ENCODE results near the gene LIG3. TPM values are rescaled to one million over a fixed set of nuclear protein-coding genes. Genes with fewer than 3 reads are reported as not detected.

The LIG3 gene
- total and polyA plus RNA-seq, 2 of the 13 experiments (the other 11 are each of a cell fraction or from before 2014, with no cell fraction given), result 34.4 to 36.2 TPM

- TF ChIP-seq ASH2L (IDR thresholded peaks at IDR 0.05; ENCODE audit: insufficient read length, low read depth, low read length), result peak; percentile 5
- no peak for TF ChIP-seq CREB1 (IDR thresholded peaks at IDR 0.05)
- peak; percentile 14; the same call in 1 of the 2 replicates for TF ChIP-seq CREB1 (CRISPR knock-in tag; IDR thresholded peaks at IDR 0.05)
- no peak for TF ChIP-seq ZFP90 (CRISPR knock-in tag; IDR thresholded peaks at IDR 0.05; ENCODE audit: borderline replicate concordance)
- no peak for TF ChIP-seq ZSCAN25 (CRISPR knock-in tag; IDR thresholded peaks at IDR 0.05)
- TF ChIP-seq ATF1 (CRISPR knock-in tag; IDR thresholded peaks at IDR 0.05), result no peak
- TF ChIP-seq MED13 (CRISPR knock-in tag; IDR thresholded peaks at IDR 0.05), result no peak
- TF ChIP-seq ZNF280D (CRISPR knock-in tag; IDR thresholded peaks at IDR 0.05), result 0 out of 2 replicates have a peak, but pooled peaks have one; percentile 11
- TF ChIP-seq ZFP36L2 (CRISPR knock-in tag; IDR thresholded peaks at IDR 0.05), result no peak
- TF ChIP-seq ZNF276 (CRISPR knock-in tag; IDR thresholded peaks at IDR 0.05; ENCODE audit: low read depth), result no peak
Measured at GRCh38 chr17:34979650-34980352, 511 bp upstream of the LIG3 start (continued).

Data from HepG2 (cell line).